Nephron (organoid): Measurements from ENCODE around the gene PXT1.

Experiments used
- H3K27ac Mint-ChIP-seq, 3 experiments: 2 replicates each; pipeline ENCODE4 v1.8.0; 2020; ENCODE audit warnings: mixed read lengths in 3 of 3, mild to moderate bottlenecking in 2 of 3, moderate library complexity in 1 of 3
- H3K27me3 Mint-ChIP-seq: 2 replicates; pipeline ENCODE4 v1.8.0; 2021; ENCODE audit warnings: low read depth, mild to moderate bottlenecking, moderate library complexity, mixed read lengths
- H3K36me3 Mint-ChIP-seq: 2 replicates; pipeline ENCODE4 v1.8.0; 2020; ENCODE audit warnings: low read depth, mixed read lengths
- H3K4me1 Mint-ChIP-seq: 2 replicates; pipeline ENCODE4 v1.8.0; 2020; ENCODE audit warnings: mixed read lengths
- H3K4me3 Mint-ChIP-seq, 3 experiments: 2 replicates each; pipeline ENCODE4 v1.8.0; 2020; ENCODE audit warnings: mild to moderate bottlenecking in 3 of 3, mixed read lengths in 3 of 3, moderate library complexity in 2 of 3
- H3K9me3 Mint-ChIP-seq: 2 replicates; pipeline ENCODE4 v1.8.0; 2020; ENCODE audit warnings: mixed read lengths
- TF ChIP-seq, protein P1 (sequence below), 3 experiments: fragments of 200-600 bp; sonication (generic); IDR thresholded peaks; one replicate each; pipeline ENCODE4 v1.5.0; 2021; ENCODE audit warnings: antibody characterized with exemption in 3 of 3; ENCODE audit not compliant: unreplicated experiment in 3 of 3

Gene PXT1

GRCh38 chr6:36431197-36431596, 11.5 kb downstream of the PXT1 start:
- H3K4me1 Mint-ChIP-seq: peaks cover 16% of the 10 kb centered on the region
- no peak overlapping the region for H3K27ac Mint-ChIP-seq
- H3K9me3 Mint-ChIP-seq: no peaks in the 10 kb centered on the region
- H3K27me3 Mint-ChIP-seq: no peaks in the 10 kb centered on the region
- H3K36me3 Mint-ChIP-seq: no peaks in the 10 kb centered on the region
- TF ChIP-seq, protein P1, sequence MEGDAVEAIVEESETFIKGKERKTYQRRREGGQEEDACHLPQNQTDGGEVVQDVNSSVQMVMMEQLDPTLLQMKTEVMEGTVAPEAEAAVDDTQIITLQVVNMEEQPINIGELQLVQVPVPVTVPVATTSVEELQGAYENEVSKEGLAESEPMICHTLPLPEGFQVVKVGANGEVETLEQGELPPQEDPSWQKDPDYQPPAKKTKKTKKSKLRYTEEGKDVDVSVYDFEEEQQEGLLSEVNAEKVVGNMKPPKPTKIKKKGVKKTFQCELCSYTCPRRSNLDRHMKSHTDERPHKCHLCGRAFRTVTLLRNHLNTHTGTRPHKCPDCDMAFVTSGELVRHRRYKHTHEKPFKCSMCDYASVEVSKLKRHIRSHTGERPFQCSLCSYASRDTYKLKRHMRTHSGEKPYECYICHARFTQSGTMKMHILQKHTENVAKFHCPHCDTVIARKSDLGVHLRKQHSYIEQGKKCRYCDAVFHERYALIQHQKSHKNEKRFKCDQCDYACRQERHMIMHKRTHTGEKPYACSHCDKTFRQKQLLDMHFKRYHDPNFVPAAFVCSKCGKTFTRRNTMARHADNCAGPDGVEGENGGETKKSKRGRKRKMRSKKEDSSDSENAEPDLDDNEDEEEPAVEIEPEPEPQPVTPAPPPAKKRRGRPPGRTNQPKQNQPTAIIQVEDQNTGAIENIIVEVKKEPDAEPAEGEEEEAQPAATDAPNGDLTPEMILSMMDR (IDR thresholded peaks at IDR 0.05; ENCODE audit: unreplicated experiment in 3 of 3): no peak
- H3K4me3 Mint-ChIP-seq: no peak overlapping the region

GRCh38 chr6:36430351-36430750, 12.3 kb downstream of the PXT1 start:
- Mint-ChIP-seq H3K36me3 (no peaks in the 10 kb centered on the region), H3K27me3 (no peaks in the 10 kb centered on the region), H3K27ac (no peak overlapping the region), H3K9me3 (no peaks in the 10 kb centered on the region), H3K4me3 (no peak overlapping the region), H3K4me1 (peaks cover 16% of the 10 kb centered on the region)
- TF ChIP-seq, protein P1 (IDR thresholded peaks at IDR 0.05; ENCODE audit: unreplicated experiment in 3 of 3): no peak

GRCh38 chr6:36428911-36429310, 13.7 kb downstream of the PXT1 start:
- no peak overlapping the region for H3K4me3 Mint-ChIP-seq

DNA sequence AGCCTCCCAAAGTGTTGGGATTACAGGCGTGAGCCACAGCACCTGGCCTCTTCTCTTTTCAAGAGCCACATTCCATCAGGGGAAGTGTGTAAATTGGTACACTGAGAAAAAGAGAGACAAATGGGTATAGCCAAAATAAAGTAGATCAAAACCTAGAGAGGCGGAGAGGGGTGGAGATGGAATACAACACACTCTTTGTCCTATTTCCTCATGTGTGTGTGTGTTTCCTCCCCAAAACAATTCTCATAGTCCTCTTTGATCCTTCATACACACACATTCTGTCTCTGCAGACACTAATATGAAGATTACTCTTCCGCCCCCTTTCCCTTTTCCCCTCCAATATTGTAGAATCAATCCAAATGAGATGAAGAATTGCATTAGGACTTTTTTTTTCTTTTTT, 16.0 kb downstream of the PXT1 start:
- Mint-ChIP-seq H3K27ac (no peak overlapping the region), H3K9me3 (no peaks in the 10 kb centered on the region), H3K4me1 (peaks cover 16% of the 10 kb centered on the region), H3K36me3 (no peaks in the 10 kb centered on the region), H3K27me3 (no peaks in the 10 kb centered on the region), H3K4me3 (no peak overlapping the region)
- TF ChIP-seq, protein P1 (IDR thresholded peaks at IDR 0.05; ENCODE audit: unreplicated experiment in 3 of 3): no peak

More at GRCh38 chr6:36428911-36429310, 13.7 kb downstream of the PXT1 start:
- Mint-ChIP-seq H3K27me3 (no peaks in the 10 kb centered on the region), H3K9me3 (no peaks in the 10 kb centered on the region), H3K36me3 (no peaks in the 10 kb centered on the region), H3K27ac (no peak overlapping the region), H3K4me1 (peaks cover 17% of the 10 kb centered on the region)
- TF ChIP-seq, protein P1 (IDR thresholded peaks at IDR 0.05; ENCODE audit: unreplicated experiment in 3 of 3): no peak

DNA sequence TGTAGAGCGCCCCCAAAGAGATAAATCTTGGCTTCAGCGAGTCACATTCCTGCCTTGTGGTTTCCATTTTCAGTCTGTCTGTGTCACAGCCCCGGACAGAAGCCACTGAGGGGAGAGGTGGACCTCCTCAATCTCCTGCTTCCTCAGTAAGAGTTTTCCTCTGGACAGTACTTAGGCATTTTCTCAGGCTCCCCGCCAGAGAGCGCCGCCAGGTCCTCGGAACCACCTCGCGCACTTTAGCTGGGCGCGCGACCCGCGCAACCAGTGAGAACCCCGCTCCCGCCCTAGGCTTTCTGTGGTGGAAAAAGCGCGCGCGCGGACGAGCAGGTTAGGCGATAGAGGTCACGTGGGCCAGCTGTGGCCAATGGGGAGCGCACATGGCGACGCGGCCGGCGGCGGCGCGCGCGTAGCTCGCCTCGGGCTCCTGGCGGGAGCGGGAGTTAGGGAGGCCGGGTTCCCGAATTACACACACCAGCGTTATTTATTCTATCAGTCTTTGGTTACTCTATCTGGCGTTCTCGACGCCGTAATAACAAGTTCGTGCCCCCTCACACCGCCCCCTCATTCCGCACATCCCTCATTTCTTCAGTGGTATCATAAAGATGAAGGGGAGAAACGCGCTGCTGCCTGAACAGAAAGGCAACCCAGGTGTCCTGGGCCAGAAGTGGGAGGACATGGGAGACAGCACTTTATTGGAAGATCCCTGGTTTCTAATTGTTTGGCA, 19.4 kb downstream of the PXT1 start:
- H3K9me3 Mint-ChIP-seq: no peaks in the 10 kb centered on the region
- H3K4me1 Mint-ChIP-seq: peaks cover 16% of the 10 kb centered on the region
- no peaks in the 10 kb centered on the region for H3K36me3 Mint-ChIP-seq
- H3K27me3 Mint-ChIP-seq: no peaks in the 10 kb centered on the region
- peak overlapping the region; percentile 56 to 73 (median 65) for H3K27ac Mint-ChIP-seq
- peak overlapping the region; percentile 80 to 92 (median 87) for H3K4me3 Mint-ChIP-seq
- TF ChIP-seq, protein P1 (IDR thresholded peaks at IDR 0.05; ENCODE audit: unreplicated experiment in 3 of 3): peak; percentile 68 to 71 (median 69)

DNA sequence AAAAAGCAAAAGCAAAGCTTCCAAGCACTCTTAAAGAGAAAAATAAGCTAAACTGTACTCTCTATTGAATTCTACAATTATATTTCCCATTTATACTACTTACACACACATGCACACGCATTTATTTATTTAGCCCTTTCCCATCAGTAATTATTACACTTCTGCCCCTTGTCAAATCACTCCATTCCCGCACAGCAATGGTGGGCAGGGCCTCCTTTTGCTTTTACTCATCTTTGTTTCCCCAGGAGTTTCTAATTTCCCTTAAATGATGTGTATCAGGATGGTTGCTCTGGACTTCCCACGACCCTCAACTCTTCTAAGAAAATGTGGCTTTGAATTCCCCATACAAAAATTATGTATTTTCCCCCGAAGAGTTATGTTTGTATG, 19.9 kb downstream of the PXT1 start:
- TF ChIP-seq, protein P1 (IDR thresholded peaks at IDR 0.05; ENCODE audit: unreplicated experiment in 3 of 3): no peak
- Mint-ChIP-seq H3K36me3 (no peaks in the 10 kb centered on the region), H3K4me1 (peaks cover 16% of the 10 kb centered on the region)

More for the DNA sequence above, 19.9 kb downstream of the PXT1 start:
- Mint-ChIP-seq H3K27me3 (no peaks in the 10 kb centered on the region), H3K9me3 (no peaks in the 10 kb centered on the region), H3K4me3 (peak overlapping the region; percentile 80 to 92 (median 87)), H3K27ac (peak overlapping the region; percentile 56 to 73 (median 65))
